NCI-H345 treated with DMSO at 0.1 percent for 48 hours (cell line): ENCODE data around the gene ZBTB4.
"Not testable (repeated sequence)": the region's sequence is repeated elsewhere in the genome, so short reads cannot be mapped to it uniquely, and the experiment has no call there.

Source experiments
- DNase-seq: peaks from one replicate; lab custom pipeline; 2025; ENCODE audit not compliant: unreplicated experiment; lab: John Stamatoyannopoulos, UW

The ZBTB4 gene

GRCh38 chr17:7470457-7470973, 8.9 kb downstream of the ZBTB4 start:
- DNase-seq = not testable (repeated sequence)

GRCh38 chr17:7469843-7470242, 9.6 kb downstream of the ZBTB4 start:
- not testable (repeated sequence) for DNase-seq

- DNase-seq = no peak
Measured at GRCh38 chr17:7468804-7469389, 10.5 kb downstream of the ZBTB4 start.

GRCh38 chr17:7468290-7468689, 11.1 kb downstream of the ZBTB4 start:
- DNase-seq = no peak

GRCh38 chr17:7467498-7467897, 11.9 kb downstream of the ZBTB4 start:
- no peak for DNase-seq

GRCh38 chr17:7466639-7467341, 12.6 kb downstream of the ZBTB4 start:
- DNase-seq = no peak

- DNase-seq = no peak
Measured at GRCh38 chr17:7466318-7466638, 13.2 kb downstream of the ZBTB4 start.

- no peak for DNase-seq
Measured at GRCh38 chr17:7465597-7466275, 13.7 kb downstream of the ZBTB4 start.

GRCh38 chr17:7464081-7464480, 15.3 kb downstream of the ZBTB4 start:
- no peak for DNase-seq

GRCh38 chr17:7463372-7463846, 16.0 kb downstream of the ZBTB4 start:
- DNase-seq = no peak

GRCh38 chr17:7462474-7463371, 16.7 kb downstream of the ZBTB4 start:
- DNase-seq = no peak

- DNase-seq = no peak
Measured at GRCh38 chr17:7460850-7461660, 18.4 kb downstream of the ZBTB4 start.

- no peak for DNase-seq
Measured at GRCh38 chr17:7459961-7460545, 19.4 kb downstream of the ZBTB4 start.

GRCh38 chr17:7448461-7448860, 31.0 kb downstream of the ZBTB4 start:
- no peak for DNase-seq

GRCh38 chr17:7445619-7445968, 33.8 kb downstream of the ZBTB4 start:
- DNase-seq = no peak

- no peak for DNase-seq
Measured at GRCh38 chr17:7444682-7445618, 34.5 kb downstream of the ZBTB4 start, which contains the start of gene CHRNB1. CHRNB1 (plus strand) TSS chr17:7445061; CDS start chr17:7445128, 67 bp downstream.

GRCh38 chr17:7443499-7444485, 35.6 kb downstream of the ZBTB4 start:
- no peak for DNase-seq

- no peak for DNase-seq
Measured at GRCh38 chr17:7442142-7442541, 37.3 kb downstream of the ZBTB4 start.
